Body of pancreas (tissue), 4 donors: Measurements from ENCODE around the gene RND2. TPM values are rescaled to one million over a fixed set of nuclear protein-coding genes. Genes with fewer than 3 reads are reported as not detected.
A peak's percentile ranks its signal among the peaks of the same experiment; 100 is the strongest.
"Not testable (repeated sequence)": the region's sequence is repeated elsewhere in the genome, so short reads cannot be mapped to it uniquely, and the experiment has no call there.

ENCODE experiments used
- ATAC-seq: fragments of 150-250 bp; one replicate; pipeline ENCODE4 v1.9.1; 2016
- DNase-seq, 4 donors: peaks; one replicate each; pipeline ENCODE4 v3.0.0-alpha.2; 2019
- H3K27ac ChIP-seq, 4 donors: fragments of 200-600 bp; sonication (generic); 1 replicate in 3 of 4; 2 replicates in 1 of 4; pipeline versions ENCODE4 v1.5.1 to v1.6.1; 2016 to 2019; ENCODE audit warnings: mild to moderate bottlenecking in 1 of 4, mixed read lengths in 1 of 4, moderate library complexity in 1 of 4
- H3K27me3 ChIP-seq, 2 donors: fragments of 200-600 bp; sonication (generic); one replicate each; pipeline ENCODE4 v1.6.0; 2016; ENCODE audit warnings: mild to moderate bottlenecking in 1 of 2
- H3K36me3 ChIP-seq, 2 donors: fragments of 200-600 bp; sonication (generic); replicated peaks in 1 of 2; 2 replicates each; pipeline ENCODE4 v1.5.1; 2016; ENCODE audit warnings: low read depth in 2 of 2; ENCODE audit not compliant: insufficient read depth in 1 of 2
- H3K4me1 ChIP-seq: fragments of 200-600 bp; sonication (generic); one replicate; pipeline ENCODE4 v1.6.0; 2016
- H3K4me3 ChIP-seq, 2 donors: fragments of 200-600 bp; sonication (generic); 1 replicate in 1 of 2; 2 replicates in 1 of 2; pipeline ENCODE4 v1.5.1; 2016 to 2019
- H3K9me3 ChIP-seq, 3 donors: fragments of 200-600 bp; sonication (generic); 1 replicate in 2 of 3; 2 replicates in 1 of 3; pipeline ENCODE4 v1.5.1; 2016
- CTCF ChIP-seq, 7 experiments: fragments of 450-650 bp in 4 of 7; fragments of 200-600 bp in 3 of 7; sonication (generic) in 3 of 7; IDR thresholded peaks; one replicate each; pipeline ENCODE4 v1.5.1; 2016 to 2019; ENCODE audit warnings: antibody characterized with exemption in 7 of 7
- POLR2A ChIP-seq, 3 donors: fragments of 450-650 bp; IDR thresholded peaks; one replicate each; pipeline ENCODE4 v1.6.1; 2016; ENCODE audit warnings: antibody characterized with exemption in 3 of 3, mild to moderate bottlenecking in 2 of 3
- WGBS, 2 donors: methylation state at CpG; one replicate each; pipeline ENCODE4 v1.1.5; 2017; 5-methylcytosine and 5-hydroxymethylcytosine counted together
- intact Hi-C: fragments of 100-400 bp; cut with DNase I; formaldehyde crosslinking; loops from one replicate; pipeline ENCODE4 v1.15.1; 2023
- total RNA-seq, 2 donors: library from RNA; depleted of rRNA; stranded (reverse); fragments of >200 nt; gene quantifications; one replicate each; pipeline ENCODE4 v1.1.0, GENCODE V29; 2016

The RND2 gene
- total RNA-seq, 2 donors from 2014 or later, result 0.33 to 0.52 TPM

GRCh38 chr17:42997984-42998938 is 26.8 kb upstream of the RND2 start, which contains the start of gene RPL27:
Gene RPL27 (plus strand): TSS chr17:42998419. CDS start chr17:42998751, 332 bp downstream.
- TF ChIP-seq POLR2A (IDR thresholded peaks at IDR 0.05), result peak in 2 of 3 donors; percentile 88 to 90
- peak; percentile 84 to 98 (median 96) for TF ChIP-seq CTCF (IDR thresholded peaks at IDR 0.05)

GRCh38 chr17:42999003-42999525 is 26.0 kb upstream of the RND2 start:
- DNase-seq, result no peak
- peak overlapping the region; percentile 44 to 94 for H3K4me3 ChIP-seq
- H3K27me3 ChIP-seq, result no peaks in the 10 kb centered on the region
- ATAC-seq, result no peak
- peaks cover 35% of the 10 kb centered on the region for H3K4me1 ChIP-seq
- intact Hi-C loops, result no loop called here
- 6 to 7% methylated on average over 9 to 10 of the region's 10 CpGs for WGBS, 2 donors
- peaks cover 0 to 11% of the 10 kb centered on the region in 2 donors for H3K36me3 ChIP-seq
- peak overlapping the region; percentile 84 to 93 (median 92) for H3K27ac ChIP-seq
- TF ChIP-seq POLR2A (IDR thresholded peaks at IDR 0.05) (no peak), CTCF (IDR thresholded peaks at IDR 0.05) (no peak)
- no peaks in the 10 kb centered on the region for H3K9me3 ChIP-seq

More at GRCh38 chr17:42997984-42998938, 26.8 kb upstream of the RND2 start, which contains the start of gene RPL27:
- peak within 1 kb of the TSS; percentile 44 to 94 for H3K4me3 ChIP-seq
- peak; percentile 98 to 100 (median 99) for DNase-seq
- 0 to 1% methylated on average over 38 to 49 of the region's 49 CpGs for WGBS, 2 donors
- peaks cover 0 to 11% of the 10 kb centered on the region in 2 donors for H3K36me3 ChIP-seq
- intact Hi-C loops, result no loop called here
- H3K4me1 ChIP-seq, result peaks cover 35% of the 10 kb centered on the region
- no peaks in the 10 kb centered on the region for H3K27me3 ChIP-seq
- peak within 1 kb of the TSS; percentile 84 to 93 (median 92) for H3K27ac ChIP-seq
- H3K9me3 ChIP-seq, result no peaks in the 10 kb centered on the region
- peak; percentile 97 for ATAC-seq

- peaks cover 0 to 11% of the 10 kb centered on the region in 2 donors for H3K36me3 ChIP-seq
- H3K27ac ChIP-seq, DNase-seq, H3K27me3 ChIP-seq, intact Hi-C loops, H3K4me3 ChIP-seq, ATAC-seq, H3K9me3 ChIP-seq: not testable (repeated sequence)
- 90 to 91% methylated on average over 13 of the region's 13 CpGs for WGBS, 2 donors
- peaks cover 35% of the 10 kb centered on the region for H3K4me1 ChIP-seq
These were observed 24.1 kb upstream of the RND2 start for GRCh38 chr17:43000894-43001293.

- ATAC-seq (no peak), DNase-seq (peak in 3 of 4 donors; percentile 42 to 45 (median 44))
- Histone ChIP-seq H3K27ac (no peak overlapping the region), H3K9me3 (no peaks in the 10 kb centered on the region), H3K36me3 (peaks cover 0 to 11% of the 10 kb centered on the region in 2 donors), H3K4me1 (peaks cover 42% of the 10 kb centered on the region), H3K27me3 (no peaks in the 10 kb centered on the region), H3K4me3 (no peak overlapping the region)
- WGBS, 2 donors, result 75 to 80% methylated on average over 4 to 5 of the region's 5 CpGs
- intact Hi-C loops, result no loop called here
- TF ChIP-seq POLR2A (IDR thresholded peaks at IDR 0.05), result no peak
- TF ChIP-seq CTCF (IDR thresholded peaks at IDR 0.05), result no peak
These were observed 21.4 kb upstream of the RND2 start for GRCh38 chr17:43003542-43004172.
